Gastrocnemius medialis (tissue), 4 donors: ENCODE data around the gene MEN1. TPM values are rescaled to one million over a fixed set of nuclear protein-coding genes. Genes with fewer than 3 reads are reported as not detected.

Experiments used
- ATAC-seq, 2 donors: fragments of 150-250 bp; one replicate each; pipeline ENCODE4 v1.9.1; 2016
- DNase-seq, 2 donors: peaks; one replicate each; pipeline ENCODE4 v3.0.0-alpha.2; 2019
- H3K27ac ChIP-seq, 4 donors: fragments of 200-600 bp; sonication (generic); 1 replicate in 1 of 4; 2 replicates in 3 of 4; pipeline ENCODE4 v1.5.1; 2016 to 2018; ENCODE audit warnings: mild to moderate bottlenecking in 2 of 4, moderate library complexity in 1 of 4
- H3K27me3 ChIP-seq, 3 donors: fragments of 200-600 bp; sonication (generic) in 2 of 3; 1 replicate in 1 of 3; 2 replicates in 2 of 3; pipeline versions ENCODE4 v1.5.1 to v1.6.0; 2016 to 2019; ENCODE audit warnings: mild to moderate bottlenecking in 1 of 3, moderate library complexity in 1 of 3
- H3K36me3 ChIP-seq, 2 donors: fragments of 200-600 bp; sonication (generic) in 1 of 2; one replicate each; pipeline ENCODE4 v1.5.1; 2017 to 2018
- H3K4me1 ChIP-seq, 2 donors: fragments of 200-600 bp; sonication (generic) in 1 of 2; one replicate each; pipeline ENCODE4 v1.5.1; 2016 to 2017; ENCODE audit warnings: mild to moderate bottlenecking in 2 of 2
- H3K4me3 ChIP-seq, 4 donors: fragments of 200-600 bp; sonication (generic) in 3 of 4; 1 replicate in 1 of 4; 2 replicates in 3 of 4; pipeline ENCODE4 v1.5.1; 2016 to 2019; ENCODE audit warnings: mild to moderate bottlenecking in 2 of 4
- H3K9me3 ChIP-seq, 3 donors: fragments of 200-600 bp; sonication (generic) in 2 of 3; 1 replicate in 1 of 3; 2 replicates in 2 of 3; pipeline ENCODE4 v1.5.1; 2016 to 2019
- POLR2A ChIP-seq, 2 donors: fragments of 450-650 bp; IDR thresholded peaks; one replicate each; pipeline ENCODE4 v1.6.1; 2017; ENCODE audit warnings: antibody characterized with exemption in 2 of 2, mild to moderate bottlenecking in 2 of 2, moderate library complexity in 2 of 2
- in situ Hi-C, 4 donors: fragments of 200-750 bp; cut with MboI; loops; one replicate each; pipeline versions ENCODE4 v1.15.0 to v1.8.0; 2017; ENCODE audit warnings: low sequenced_read_pairs in 4 of 4
- intact Hi-C: fragments of 100-400 bp; cut with DNase I; formaldehyde crosslinking; loops from one replicate; pipeline ENCODE4 v1.15.1; 2023; ENCODE audit warnings: low total_unique reads
- total RNA-seq, 4 donors: library from RNA; depleted of rRNA; stranded (reverse); fragments of >200 nt; gene quantifications; one replicate each; pipeline versions ENCODE4 v1.1.0 to v1.2.3, GENCODE V29; 2016
- TF ChIP-seq, protein P1 (sequence below), 5 experiments: fragments of 450-650 bp in 3 of 5; fragments of 200-600 bp in 2 of 5; sonication (generic) in 2 of 5; IDR thresholded peaks in 4 of 5; conservative IDR thresholded peaks in 1 of 5; 1 replicate in 4 of 5; 2 replicates in 1 of 5; pipeline ENCODE4 v1.5.1; 2016 to 2019; ENCODE audit warnings: antibody characterized with exemption in 5 of 5, mild to moderate bottlenecking in 3 of 5, moderate library complexity in 3 of 5

Gene MEN1
- total RNA-seq, 4 donors from 2014 or later: 7.4 to 12.2 (median 9.8) TPM

DNA sequence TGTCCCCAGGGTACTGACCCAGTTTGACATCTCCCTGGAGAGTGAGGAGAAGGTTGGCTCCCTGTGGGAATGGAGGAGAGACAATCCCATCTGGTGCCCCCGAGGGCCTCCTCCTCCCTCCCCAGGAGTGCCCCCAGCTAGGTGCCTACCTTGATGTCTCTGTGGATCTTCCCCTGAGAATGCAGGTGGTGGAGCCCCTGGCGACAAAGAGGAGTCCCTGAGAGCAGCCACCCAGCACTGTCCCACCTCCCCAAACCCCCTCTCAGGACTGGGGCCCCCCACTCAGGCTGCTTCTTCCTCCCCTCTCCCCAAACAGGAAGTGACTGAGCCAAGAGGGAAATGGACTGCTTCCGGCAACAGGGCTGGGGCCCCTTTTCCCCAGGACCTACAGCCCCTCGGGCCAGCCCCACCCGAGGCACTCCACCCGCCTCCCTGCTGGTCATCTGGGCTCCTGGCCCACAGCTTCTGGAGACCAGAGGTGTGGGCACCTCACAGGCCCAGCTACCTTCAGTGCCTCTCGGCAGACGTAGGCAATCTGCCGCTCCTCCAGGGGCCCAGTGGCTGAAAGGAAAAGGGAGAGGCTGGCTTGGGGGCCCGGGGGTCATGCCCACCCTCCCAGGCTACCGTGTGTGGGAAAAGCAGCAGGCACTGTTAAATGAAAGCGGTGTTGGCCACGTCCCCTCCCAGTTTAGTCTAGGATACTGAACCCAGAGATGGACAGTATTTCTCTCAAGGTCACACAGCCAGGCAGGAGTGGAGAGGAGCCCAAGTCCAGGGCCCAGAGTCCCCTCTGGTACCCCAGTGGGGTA lies 8.6 kb downstream of the MEN1 start:
- H3K36me3 ChIP-seq: peaks cover 0 to 27% of the 10 kb centered on the region in 2 donors
- DNase-seq (no peak), ATAC-seq (no peak)

DNA sequence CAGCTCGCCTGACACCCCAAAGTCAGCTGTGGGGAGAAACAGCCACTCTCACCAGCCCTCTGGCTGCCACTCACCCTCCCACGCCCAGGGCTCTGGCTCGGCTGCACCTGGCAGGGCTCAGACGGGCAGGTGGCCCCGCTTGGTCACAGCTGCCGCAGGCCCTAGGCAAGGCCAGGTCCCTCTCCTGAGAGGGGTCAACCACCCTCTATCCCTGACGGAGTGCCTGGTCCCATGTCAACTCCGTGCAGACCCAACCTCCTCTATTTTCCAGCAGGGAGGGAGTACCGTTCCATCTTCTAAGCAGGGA lies 9.2 kb downstream of the MEN1 start:
- no peak for ATAC-seq
- Histone ChIP-seq H3K27me3 (no peaks in the 10 kb centered on the region), H3K4me1 (peaks cover 12 to 16% of the 10 kb centered on the region in 2 donors), H3K36me3 (peaks cover 0 to 21% of the 10 kb centered on the region in 2 donors), H3K9me3 (no peaks in the 10 kb centered on the region), H3K4me3 (no peak overlapping the region), H3K27ac (peak overlapping the region; percentile 77 to 90 (median 80))
- TF ChIP-seq POLR2A (IDR thresholded peaks at IDR 0.05): no peak
- TF ChIP-seq, protein P1, sequence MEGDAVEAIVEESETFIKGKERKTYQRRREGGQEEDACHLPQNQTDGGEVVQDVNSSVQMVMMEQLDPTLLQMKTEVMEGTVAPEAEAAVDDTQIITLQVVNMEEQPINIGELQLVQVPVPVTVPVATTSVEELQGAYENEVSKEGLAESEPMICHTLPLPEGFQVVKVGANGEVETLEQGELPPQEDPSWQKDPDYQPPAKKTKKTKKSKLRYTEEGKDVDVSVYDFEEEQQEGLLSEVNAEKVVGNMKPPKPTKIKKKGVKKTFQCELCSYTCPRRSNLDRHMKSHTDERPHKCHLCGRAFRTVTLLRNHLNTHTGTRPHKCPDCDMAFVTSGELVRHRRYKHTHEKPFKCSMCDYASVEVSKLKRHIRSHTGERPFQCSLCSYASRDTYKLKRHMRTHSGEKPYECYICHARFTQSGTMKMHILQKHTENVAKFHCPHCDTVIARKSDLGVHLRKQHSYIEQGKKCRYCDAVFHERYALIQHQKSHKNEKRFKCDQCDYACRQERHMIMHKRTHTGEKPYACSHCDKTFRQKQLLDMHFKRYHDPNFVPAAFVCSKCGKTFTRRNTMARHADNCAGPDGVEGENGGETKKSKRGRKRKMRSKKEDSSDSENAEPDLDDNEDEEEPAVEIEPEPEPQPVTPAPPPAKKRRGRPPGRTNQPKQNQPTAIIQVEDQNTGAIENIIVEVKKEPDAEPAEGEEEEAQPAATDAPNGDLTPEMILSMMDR (IDR thresholded peaks at IDR 0.05 in 4 of 5, conservative IDR thresholded peaks at IDR 0.05 in 1 of 5): no peak
- in situ Hi-C loops: no loop called here
- intact Hi-C loops: no loop called here
- no peak for DNase-seq

More for the DNA sequence above, 8.6 kb downstream of the MEN1 start:
- intact Hi-C loops (no loop called here), in situ Hi-C loops (no loop called here)
- H3K4me1 ChIP-seq: peaks cover 12 to 16% of the 10 kb centered on the region in 2 donors
- TF ChIP-seq POLR2A (IDR thresholded peaks at IDR 0.05): no peak
- TF ChIP-seq, protein P1 (IDR thresholded peaks at IDR 0.05 in 4 of 5, conservative IDR thresholded peaks at IDR 0.05 in 1 of 5): no peak
- H3K27ac ChIP-seq: peak overlapping the region; percentile 77 to 90 (median 80)
- H3K9me3 ChIP-seq: no peaks in the 10 kb centered on the region
- peak overlapping the region in 2 of 4 donors; percentile 63 to 75 for H3K4me3 ChIP-seq
- H3K27me3 ChIP-seq: no peaks in the 10 kb centered on the region

DNA sequence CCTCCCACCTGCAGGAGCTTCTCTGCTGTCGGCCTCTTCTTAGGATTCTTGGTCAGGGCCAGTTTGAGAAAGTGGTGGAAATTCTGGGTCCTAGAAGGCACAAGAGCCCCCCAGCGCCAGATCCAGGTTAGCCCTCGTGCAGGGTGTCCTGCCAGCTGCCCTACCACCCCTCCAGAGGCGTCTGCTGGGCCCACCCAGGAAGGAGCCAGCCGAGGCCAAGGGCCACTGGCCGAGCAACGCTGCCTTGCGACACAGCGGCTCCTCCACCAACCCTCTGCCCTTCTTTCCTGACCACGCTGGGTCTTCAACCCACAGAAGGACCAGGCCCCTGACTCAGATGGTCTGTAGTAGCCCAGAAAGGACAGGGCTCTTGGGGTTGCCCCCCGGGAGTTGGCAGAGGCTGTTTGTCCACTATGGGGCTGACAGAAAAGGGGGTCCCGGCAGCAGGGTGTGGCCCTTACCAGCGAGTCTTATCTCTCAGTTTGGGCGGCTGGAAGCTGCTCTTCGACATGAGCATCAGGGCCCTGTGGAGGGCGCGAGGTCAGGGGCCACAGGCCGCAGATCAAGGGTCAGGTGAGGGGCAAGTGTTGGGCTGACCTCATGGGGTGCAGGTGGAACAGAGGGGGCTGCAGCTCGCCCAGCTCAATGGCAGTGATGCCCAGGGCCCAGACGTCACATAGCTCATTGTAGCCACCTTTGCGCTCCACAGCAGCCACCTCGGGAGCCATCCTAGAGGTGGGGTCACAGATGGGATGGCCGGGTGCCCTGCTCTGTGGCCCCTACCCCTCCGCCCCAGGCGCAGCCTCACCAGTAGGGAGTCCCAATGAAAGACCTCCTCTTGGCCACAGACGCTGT lies 9.8 kb downstream of the MEN1 start:
- peak overlapping the region in 3 of 4 donors; percentile 10 to 90 (median 77) for H3K27ac ChIP-seq
- H3K4me1 ChIP-seq: peaks cover 12 to 16% of the 10 kb centered on the region in 2 donors
- H3K9me3 ChIP-seq: no peaks in the 10 kb centered on the region
- H3K36me3 ChIP-seq: peaks cover 0 to 15% of the 10 kb centered on the region in 2 donors
- in situ Hi-C loops: no loop called here
- no peak for ATAC-seq
- intact Hi-C loops: no loop called here
- H3K27me3 ChIP-seq: no peaks in the 10 kb centered on the region
- no peak for DNase-seq
- TF ChIP-seq, protein P1 (IDR thresholded peaks at IDR 0.05 in 4 of 5, conservative IDR thresholded peaks at IDR 0.05 in 1 of 5): no peak
- no peak for TF ChIP-seq POLR2A (IDR thresholded peaks at IDR 0.05)
- H3K4me3 ChIP-seq: no peak overlapping the region

DNA sequence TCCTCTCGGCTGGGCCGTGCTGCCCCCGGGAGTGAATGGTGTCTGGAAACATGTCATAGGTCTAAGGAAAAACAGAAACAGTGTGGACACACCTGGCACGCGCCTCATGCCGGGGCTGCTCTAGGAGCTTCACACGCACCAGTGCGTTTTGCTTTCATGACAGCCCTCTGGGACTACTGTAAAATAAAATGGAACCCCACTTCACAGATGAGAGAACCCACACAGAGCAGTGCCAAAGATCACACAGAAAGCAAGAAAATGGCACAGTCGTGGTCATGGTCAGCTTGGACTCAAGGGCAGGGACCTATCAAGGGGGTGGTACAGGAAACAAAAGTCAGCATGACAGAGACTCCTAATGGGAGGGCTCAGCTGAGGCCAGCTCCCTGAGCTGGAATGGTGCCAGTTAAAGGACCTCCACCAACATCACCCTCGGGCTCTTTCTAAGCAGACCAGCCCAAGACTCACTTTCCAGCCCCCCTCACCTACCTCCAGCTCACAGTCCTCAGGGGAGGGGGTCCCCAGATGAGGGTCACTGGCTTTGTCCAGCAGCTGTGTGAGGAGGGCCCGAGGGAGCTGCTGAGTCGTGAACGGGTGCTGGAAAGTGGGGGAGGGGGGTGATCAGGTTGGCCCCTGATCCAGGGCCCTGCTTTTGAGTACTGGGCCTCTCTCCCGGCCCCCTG lies 10.6 kb downstream of the MEN1 start:
- H3K4me3 ChIP-seq: no peak overlapping the region
- no peaks in the 10 kb centered on the region for H3K27me3 ChIP-seq
- peaks cover 12 to 16% of the 10 kb centered on the region in 2 donors for H3K4me1 ChIP-seq
- TF ChIP-seq, protein P1 (IDR thresholded peaks at IDR 0.05 in 4 of 5, conservative IDR thresholded peaks at IDR 0.05 in 1 of 5): no peak
- TF ChIP-seq POLR2A (IDR thresholded peaks at IDR 0.05): no peak
- peaks cover 0 to 8% of the 10 kb centered on the region in 2 donors for H3K36me3 ChIP-seq
- ATAC-seq: no peak
- H3K27ac ChIP-seq: peak overlapping the region in 1 of 4 donors; percentile 21
- no peak for DNase-seq
- intact Hi-C loops: no loop called here
- in situ Hi-C loops: no loop called here
- no peaks in the 10 kb centered on the region for H3K9me3 ChIP-seq
